KG1 (cell line): ENCODE results near the gene SVIP.

Source experiments
- DNase-seq: peaks from one replicate; lab custom pipeline; 2025; lab: John Stamatoyannopoulos, UW

The SVIP gene, protein sequence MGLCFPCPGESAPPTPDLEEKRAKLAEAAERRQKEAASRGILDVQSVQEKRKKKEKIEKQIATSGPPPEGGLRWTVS

DNA sequence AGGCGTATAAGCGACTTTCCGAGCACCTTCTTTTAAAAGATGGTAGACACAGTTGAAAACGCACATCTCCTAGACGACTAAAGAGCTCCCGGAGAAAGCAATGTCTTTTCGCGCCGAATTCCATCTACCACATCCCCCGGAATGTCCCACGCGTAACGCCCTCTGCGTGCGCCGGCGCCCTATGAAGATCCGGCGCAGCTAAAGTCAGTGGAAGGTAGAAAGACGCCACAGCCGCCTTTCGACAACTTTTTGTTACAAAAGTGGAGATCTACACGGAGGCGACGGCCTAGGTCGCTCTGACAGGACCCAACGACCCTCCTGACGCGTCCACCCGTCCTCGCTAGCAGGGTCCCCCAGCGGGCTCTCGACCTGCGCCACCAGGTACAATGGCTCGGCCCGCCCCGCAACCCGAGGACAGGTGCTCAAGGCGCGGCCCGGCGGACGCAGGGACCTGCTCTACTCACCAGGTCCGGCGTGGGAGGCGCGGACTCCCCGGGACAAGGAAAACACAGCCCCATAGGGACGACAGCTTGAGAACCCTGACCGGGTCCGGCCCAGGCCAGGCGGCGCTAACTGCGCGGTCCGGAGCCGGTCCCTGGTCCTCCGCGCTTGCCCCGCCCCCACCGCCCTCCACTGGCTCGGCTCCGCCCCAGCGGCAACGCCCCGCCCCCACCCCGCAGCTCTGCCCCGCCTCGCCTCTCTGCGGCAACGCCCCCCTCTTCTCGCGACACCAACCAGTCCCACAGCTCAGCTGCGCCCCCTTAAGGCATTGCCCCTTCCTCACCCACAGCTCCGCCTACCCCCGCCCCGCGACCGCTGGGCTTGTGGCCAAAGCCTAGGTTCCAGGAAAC is at the start of gene SVIP:
TSS of gene SVIP (minus strand) at position 571 of the 851 bp plus-strand sequence. CDS start at position 518, 53 bp downstream.
- DNase-seq, result peak; percentile 91

DNA sequence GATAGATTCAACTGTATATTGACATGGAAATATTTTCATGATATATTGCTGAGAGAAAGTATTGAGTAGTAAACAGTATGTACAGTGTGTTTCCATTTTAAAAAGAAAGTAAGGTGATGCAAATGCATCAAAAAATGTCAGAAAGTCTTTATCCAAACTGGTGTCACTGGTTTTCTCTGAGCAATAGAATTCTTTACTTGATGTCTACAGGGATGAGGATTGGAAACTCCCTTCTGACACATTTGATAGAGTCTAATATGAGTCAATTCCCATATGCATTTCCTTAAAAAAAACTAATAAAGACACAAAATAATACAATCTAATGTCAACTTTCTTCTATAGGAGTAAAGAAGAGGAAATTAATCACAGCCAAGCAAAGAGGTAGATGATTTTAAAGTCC is 49.0 kb upstream of the SVIP start:
- no peak for DNase-seq

DNA sequence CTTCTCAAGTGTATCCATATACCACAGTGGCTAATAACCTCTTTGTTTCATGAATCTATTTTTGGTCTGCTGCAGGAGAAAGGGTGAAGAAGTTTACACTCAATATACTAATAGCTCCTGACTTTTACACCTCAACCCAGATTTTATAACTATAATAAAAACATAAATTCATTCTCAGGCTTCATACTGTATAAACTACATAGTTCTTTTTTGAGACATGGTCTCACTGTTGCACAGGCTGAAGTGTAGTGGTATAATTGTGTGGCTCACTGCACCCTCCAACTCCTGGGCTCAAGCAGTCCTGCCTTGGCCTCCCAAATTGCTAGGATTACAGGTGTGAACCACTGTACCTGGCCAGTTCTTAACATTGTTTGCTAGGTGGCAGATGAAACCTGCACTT is 48.4 kb upstream of the SVIP start:
- DNase-seq, result no peak

DNA sequence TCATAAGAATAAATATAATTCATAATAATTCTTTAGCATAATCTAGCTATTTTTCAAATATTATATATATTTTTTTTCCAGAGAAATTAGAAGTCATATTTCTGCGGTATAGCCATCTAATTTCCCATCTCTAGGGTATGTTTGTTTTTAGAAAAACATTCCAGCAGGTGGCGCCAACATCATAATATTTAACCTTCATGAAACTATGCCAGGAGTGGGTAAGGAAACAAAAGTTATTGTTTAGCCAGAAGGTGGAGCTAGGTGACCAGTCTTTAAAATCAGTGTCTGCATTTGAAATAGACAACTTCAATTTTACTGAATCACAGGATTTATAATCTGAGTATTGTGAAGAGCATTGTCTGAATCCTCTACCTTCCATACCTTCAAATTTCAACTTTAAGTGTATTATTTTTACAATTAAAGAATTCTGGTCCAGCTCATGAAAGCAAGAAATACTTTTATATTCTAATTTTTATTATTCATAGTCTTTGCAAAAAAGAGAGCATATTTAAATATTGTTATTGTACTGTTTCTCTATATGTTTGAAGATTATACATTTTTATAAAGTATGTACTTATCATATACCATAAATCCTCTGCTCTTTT is 46.4 kb upstream of the SVIP start:
- peak; percentile 49 for DNase-seq

DNA sequence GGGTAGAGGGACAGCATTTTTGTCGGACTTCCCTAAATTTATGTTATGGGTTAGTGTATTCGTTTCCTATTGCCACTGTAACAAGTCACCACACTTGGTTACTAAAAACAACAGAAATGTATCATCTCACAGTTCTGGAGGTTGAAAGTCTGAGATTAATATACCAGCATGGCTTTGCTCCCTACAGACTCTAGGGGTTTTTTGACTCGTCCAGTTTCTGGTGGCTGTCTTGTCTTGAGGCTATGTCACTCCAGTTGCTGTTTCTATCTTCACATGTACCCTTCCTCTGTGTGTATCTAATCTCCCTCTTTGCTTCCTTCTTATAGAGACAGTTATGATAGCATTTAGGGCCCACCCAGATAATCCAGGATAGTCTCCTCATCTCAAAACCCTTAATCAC is 39.7 kb upstream of the SVIP start:
- DNase-seq, result no peak

DNA sequence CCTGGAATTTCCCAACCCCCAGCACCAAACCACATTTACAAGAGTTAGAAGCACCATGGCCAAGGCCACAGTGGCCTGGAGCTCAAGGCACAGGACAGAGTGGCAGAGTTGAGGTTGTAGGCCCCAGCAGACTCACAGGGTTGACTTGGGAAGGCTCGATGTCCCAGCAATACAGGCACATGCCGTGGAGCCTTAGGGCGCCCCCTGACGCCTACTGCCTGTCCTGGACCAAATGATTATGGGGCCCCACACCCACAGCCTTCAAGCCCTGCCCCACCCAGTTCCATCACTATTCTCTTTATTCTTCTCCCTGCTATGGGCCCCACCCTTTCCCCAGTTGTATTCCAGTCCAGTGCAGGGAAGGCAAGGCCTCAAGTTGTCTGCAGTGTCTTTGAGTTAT is 30.6 kb upstream of the SVIP start, which contains the start of gene CCDC179:
TSS of gene CCDC179 (minus strand) at position 234 of the 400 bp plus-strand sequence. CDS start at position 181, 53 bp downstream.
- DNase-seq, result no peak

DNA sequence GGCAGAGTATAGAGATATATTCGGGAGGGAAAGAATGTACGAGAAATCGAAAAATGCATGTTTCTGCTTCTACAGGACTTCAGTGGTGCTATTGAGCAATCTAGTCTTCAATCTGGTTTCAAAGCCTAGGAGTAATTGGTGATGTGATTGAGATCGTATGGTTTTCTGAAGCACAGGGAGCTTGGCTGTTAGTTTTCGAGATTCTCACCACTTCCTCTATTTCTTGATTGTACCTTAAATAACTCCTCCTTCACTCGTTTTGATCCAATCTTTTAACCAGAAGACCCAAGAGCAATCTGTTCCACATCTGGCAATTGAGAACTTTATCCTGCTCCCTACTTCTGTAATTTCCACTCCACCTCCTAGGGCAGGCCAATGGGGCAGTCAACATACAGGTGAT is 30.2 kb upstream of the SVIP start:
- no peak for DNase-seq

DNA sequence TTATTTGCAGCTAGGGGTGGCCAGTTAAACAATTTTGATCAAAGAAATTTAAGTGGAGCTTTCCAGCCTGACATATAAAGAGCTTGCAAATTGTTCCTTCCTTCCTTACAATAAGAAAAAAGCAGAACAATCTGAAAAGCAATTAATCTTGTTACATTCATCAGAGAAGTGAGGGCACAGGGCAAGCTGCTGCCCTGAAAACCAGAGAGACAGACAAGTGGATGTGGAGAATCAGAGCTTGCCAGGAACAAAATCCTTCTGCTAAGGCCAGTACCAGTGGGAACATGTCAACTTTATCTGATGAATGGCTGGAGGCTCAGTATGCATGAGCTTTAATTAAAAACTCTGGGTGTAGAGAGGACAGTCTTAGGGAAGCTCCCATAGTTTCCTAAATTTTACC is 21.9 kb upstream of the SVIP start:
- DNase-seq, result no peak

DNA sequence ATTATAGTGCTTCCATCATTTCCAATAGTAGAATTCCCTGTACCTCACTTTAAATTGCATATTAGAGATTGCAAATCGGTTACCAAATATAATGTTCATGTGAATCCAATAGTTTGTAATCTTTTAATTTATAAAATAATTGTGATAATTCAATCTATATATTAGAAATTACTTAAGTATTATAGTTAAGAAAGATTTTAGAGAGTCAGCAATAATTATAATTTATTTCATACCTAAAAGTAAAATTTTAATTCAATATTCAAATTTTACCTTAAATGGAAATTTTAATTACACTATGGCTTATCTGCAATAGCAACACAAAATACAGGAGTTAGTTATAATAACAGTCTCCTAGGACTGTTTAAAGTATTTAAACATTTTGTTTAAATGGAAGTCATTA is 17.1 kb upstream of the SVIP start:
- DNase-seq, result no peak

DNA sequence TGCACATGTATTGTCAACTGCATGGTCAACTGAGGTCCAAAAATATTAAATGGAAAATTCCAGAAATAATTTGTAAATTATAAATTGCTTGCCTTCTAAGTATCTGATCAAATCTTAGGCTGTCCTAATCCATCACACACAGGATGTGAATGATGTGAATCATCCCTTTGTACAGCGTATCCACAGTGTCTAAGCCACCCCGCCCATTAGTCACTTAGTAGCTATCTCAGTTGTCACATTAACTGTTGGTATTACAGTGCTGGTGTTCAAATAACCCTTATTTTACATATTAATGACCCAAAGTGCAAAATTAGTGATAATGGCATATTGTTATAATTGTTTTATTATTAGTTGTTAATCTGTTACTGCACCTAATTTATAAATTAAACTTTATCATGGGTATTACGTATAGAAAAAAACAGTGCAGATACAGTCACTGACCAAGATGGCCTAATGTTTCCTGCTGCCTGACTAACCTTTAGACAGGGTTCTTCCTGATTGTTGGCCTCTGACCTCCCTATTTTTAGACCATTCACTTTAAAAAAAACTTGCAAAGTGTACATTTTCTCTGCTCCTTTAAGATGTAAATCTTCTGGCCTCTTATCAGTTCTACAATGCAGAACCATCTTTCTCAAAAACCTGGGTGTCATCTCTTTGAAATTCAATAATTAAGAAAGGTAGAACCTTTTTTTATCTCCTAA is 2.9 kb upstream of the SVIP start:
- no peak for DNase-seq

DNA sequence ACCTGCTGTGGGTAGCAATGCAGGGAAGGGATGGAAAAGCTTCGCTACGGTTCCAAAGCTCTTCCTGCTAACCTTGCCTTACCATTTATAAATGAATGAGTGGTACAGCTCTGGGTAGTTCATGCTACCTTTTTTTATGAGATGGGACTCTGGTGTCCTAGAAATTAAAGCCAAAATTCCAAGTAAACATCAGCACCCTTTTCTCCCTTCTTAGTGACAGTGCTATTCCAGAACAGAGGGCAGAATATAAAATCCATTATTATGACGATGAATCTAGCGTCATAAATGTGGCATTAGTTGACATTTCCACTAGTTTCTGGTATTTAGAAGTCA is 447 bp upstream of the SVIP start:
- DNase-seq, result no peak

DNA sequence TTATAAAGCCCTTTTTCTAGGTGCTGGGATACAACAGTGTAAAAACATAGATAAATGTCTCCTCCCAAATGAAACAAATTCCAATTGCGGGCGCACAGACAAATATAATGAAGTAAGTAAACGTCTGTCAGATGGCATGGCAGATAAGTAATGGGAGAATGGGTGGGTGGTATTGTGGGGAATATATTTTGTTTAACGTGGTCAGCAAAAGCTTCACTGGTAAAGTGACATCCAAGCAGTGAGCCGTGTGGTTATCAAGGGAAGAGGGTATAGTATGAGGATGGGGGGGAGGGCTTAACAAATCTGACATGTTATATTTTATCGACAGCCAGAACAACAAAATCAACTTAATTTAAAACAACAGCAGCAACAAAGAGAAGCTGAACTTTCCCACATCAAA is 1.2 kb downstream of the SVIP start:
- DNase-seq, result no peak

DNA sequence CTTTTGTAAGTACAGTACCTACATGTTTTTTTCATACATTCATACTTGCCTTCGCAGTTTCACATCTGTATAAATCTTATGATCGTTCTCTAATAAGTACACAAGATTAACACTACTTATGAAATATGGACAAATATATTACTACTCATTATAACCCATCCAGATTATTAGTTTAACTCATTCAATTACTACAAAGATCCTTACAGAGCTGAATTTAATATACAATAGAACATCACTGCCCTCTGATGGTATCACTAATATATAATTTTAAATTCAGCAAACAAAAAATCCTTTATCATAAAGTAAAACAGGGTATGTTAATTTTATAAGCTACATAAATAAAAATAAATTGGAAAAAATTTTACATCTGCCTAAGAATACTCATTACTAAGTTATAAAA is 7.4 kb downstream of the SVIP start:
- no peak for DNase-seq

DNA sequence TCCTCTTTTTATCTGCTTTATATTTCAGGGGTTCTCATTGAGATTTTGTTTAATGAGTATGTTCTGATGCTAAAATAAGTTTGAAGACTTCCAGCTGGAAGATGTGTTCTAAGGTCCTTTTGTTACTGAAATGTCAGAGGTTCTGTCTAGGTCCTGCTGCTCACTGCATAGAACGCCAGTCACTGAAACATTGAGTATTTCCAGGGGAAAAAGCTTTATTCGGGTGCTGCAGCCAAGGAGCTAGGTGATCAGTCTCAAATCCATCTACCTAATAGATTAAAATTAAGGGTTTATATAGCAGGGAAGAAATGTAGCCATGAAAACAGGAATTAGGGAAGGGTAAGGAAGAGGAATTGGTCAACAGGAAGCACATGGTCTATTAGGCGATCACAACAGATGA is 19.7 kb downstream of the SVIP start:
- no peak for DNase-seq

DNA sequence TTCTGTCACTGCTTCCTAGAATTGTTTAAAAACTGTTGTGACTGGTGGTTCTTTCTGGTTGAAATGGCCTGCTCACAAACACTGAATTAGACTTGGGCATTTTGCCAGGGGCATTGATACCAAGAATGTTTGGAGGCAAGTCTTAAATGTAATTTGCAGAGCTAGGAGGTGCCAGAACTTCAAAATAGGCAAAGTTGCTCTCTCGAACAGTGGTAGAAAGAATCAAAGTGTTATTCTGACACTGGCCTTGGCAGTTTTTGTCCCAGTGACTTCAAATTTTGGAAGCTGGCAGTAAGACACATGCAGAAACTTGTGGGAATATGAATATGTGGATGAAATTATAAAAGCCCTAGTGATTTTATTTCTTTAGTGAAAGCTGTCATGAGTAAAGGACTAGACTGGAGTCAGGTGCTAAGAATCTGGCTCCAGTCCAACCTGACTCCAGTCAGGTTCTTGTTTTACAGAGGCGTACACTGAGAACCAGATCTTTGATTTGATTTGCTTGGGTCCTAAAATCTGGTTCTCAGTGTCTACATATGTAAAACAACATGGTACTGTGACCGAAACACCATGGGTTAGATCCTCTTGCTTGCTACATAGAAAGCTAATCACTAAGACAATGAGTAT is 20.9 kb downstream of the SVIP start:
- DNase-seq, result no peak

DNA sequence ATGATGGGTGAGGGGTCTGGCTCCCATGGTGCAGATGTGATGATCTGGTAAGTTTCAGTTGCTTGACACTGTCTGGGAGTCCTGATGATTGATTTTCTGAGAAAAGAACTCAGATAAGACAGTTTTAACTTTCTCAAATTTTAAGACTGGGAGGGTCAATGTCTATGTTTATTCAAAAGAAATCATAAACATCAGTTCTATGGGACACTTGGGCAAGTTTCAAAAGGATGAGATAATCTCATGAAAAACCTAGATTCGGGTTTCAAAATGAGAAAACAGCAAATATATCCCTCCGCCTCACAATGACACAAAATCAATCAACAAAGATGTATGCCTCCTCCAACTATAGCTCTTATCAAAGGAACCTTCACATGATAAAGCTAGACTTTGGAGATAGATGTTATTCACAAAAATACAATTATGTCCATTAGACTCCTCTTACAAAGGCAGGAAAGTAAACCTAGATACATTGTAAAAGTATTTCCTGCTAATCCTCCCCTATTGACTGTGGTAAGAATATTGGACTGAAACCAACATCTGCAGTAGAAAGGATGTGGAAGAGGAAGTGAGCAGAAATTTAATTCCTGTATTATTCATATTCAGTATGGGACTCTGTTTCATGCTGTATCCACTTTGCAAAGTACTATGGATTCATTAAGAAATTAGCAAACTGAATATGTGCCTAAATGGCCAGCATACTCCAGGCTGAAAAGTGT is 21.6 kb downstream of the SVIP start:
- peak; percentile 25 for DNase-seq

DNA sequence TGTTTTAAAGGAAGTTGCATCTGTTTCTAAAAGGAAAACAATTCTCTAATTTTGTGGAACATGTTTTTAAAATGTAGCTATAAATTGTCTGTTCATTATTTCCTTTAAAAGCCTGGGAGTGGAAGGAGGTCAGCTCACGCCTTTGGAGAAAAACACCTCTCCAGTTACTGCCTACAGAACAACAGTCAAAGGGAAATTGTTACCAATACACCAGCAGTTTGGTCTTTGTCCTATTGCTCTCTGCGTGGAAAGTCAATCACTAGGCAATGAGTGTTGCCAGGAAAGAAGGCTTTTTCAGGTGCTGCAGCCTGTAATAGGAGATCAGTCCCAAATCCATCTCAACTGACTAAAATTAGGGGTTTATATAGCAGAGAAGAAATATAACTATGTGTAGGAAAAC is 22.2 kb downstream of the SVIP start:
- DNase-seq, result no peak

DNA sequence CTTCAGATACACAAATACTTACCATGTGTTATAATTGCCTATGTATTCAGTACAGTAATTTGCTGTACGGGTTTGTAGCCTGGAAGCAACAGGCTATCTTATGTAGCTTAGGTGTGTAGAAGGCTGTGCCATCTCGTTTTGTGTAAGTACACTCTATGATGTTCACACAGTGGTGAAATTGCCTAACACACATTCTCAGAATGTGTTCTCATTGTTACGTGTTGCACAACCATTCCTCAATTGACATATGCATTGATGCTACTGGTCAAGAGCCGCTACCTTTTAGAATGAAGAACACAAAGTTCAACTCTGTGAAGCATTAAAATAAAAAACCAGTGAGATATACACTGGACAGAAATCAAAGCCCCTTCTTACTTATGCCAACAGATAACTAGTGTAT is 26.7 kb downstream of the SVIP start:
- DNase-seq, result no peak

DNA sequence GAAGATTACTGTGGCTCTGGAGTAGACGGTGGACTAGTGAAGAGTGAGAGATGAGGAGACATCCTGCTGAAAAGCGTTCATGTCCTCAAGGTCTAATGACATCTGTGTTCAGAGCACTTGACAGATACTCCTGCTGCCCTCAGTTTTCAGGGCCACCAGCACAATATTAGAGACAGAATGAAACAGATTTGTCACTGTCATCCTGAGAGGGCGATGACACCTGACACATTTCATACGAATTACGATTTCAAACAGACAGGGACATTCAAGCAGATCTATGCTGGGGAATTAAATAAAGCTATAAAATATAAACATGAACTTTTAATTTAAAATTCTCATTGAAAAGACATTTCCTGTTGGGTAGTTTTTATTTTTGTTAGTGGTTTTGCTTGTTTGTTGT is 29.1 kb downstream of the SVIP start:
- no peak for DNase-seq

DNA sequence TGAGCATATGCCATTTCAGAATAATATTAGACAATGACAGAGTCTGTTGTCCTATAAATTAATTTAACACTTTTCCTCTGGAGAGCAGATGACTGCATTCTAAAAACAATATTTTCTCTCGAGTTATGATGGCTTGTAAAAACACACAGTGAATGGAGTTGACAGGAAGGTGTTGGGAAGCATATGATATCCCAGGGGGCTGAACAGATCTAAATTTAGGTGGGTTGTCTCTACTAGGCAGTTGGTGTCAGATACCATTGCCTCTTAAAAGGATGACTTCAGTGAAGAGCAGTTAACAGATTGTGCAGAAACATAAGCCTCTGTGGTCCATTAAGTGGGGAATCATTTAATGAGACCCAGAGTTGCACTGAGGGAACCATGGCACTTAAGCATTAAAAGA is 30.7 kb downstream of the SVIP start:
- DNase-seq, result no peak

DNA sequence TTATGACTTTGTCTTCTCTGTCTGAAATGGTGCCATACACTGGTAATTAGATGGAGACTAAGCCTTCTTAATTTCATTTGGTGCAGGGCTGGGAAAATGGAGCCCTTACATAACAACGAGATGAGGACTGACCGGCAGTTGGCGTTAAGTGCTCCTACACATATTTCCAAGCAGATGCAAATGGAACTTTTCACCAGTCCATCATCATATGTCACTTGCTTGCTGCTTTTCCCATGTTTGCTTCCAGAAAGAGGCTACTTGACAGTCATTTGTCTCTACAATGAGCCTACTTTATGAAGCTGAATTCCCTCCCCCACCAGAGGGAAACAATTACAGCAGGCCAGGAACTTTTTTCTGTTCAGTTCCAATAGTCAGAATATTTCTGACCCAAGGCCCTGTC is 32.6 kb downstream of the SVIP start:
- DNase-seq, result no peak

DNA sequence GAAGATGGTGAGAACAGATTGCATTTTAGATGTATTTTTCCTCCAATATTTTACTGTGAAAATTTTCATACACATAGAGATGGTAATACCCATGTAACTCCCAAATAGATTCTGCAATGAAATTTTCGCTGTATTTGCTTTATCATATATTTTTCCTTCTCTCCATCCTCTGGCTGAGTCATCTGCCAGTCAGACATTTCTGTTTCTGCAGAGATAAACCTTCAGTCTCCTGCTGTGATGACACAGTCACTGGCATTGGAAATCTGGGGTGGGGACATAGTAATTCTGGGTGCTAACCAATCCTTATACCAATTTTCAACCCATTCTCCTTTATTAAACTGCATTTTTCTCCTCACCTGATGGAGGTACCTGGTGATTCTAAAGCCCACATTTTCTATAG is 33.7 kb downstream of the SVIP start:
- DNase-seq, result no peak
